T-cell (primary cell): ENCODE results near the gene MOB1A. TPM values are rescaled to one million over a fixed set of nuclear protein-coding genes. Genes with fewer than 3 reads are reported as not detected.
"Not testable (repeated sequence)": the region's sequence is repeated elsewhere in the genome, so short reads cannot be mapped to it uniquely, and the experiment has no call there.

Source experiments
- ATAC-seq, 4 experiments: fragments of 200-7000 bp in 3 of 4; fragments of 150-1000 bp in 1 of 4; cut with Tn5 transposase; replicated peaks in 1 of 4; 1 replicate in 3 of 4; 2 replicates in 1 of 4; pipeline ENCODE4 v1.10.0; 2021; ENCODE audit warnings: moderate library complexity in 3 of 4, mild to moderate bottlenecking in 2 of 4, moderate number of reproducible peaks in 1 of 4
- CTCF ChIA-PET, 2 donors: fragments of 300-600 bp; sonication (Branson Sonifier 250); formaldehyde crosslinking; loops; one replicate each; lab custom pipeline; 2022; ENCODE audit warnings: antibody characterized with exemption in 2 of 2; lab: Charles Lee
- POLR2A ChIA-PET, 2 donors: fragments of 300-600 bp; sonication (Branson Sonifier 250); formaldehyde crosslinking; loops; one replicate each; lab custom pipeline; 2022; ENCODE audit warnings: antibody characterized with exemption in 2 of 2; lab: Charles Lee
- DNase-seq, 35 experiments: peaks; one replicate each; pipeline versions ENCODE4 v3.0.0 to v3.0.0-alpha.2; 2013 to 2023
- H3K27ac ChIP-seq: one replicate; pipeline ENCODE4 v1.5.1; 2013; ENCODE audit warnings: low read length
- H3K27me3 ChIP-seq, 2 experiments: replicated peaks in 1 of 2; 1 replicate in 1 of 2; 2 replicates in 1 of 2; pipeline versions ENCODE4 v1.6.1 to v1.7.0; 2013; ENCODE audit warnings: low read length in 1 of 2, mixed read lengths in 1 of 2; ENCODE audit not compliant: control insufficient read depth in 2 of 2, insufficient read depth in 2 of 2; ENCODE audit errors: extremely low read depth in 1 of 2
- H3K36me3 ChIP-seq, 2 donors: 1 replicate in 1 of 2; 2 replicates in 1 of 2; pipeline versions ENCODE4 v1.6.1 to v1.7.0; 2013; ENCODE audit warnings: low read length in 1 of 2; ENCODE audit not compliant: control insufficient read depth in 2 of 2, insufficient read depth in 1 of 2; ENCODE audit errors: extremely low read depth in 1 of 2
- H3K4me1 ChIP-seq, 2 experiments: 1 replicate in 1 of 2; 2 replicates in 1 of 2; pipeline versions ENCODE4 v1.6.1 to v1.7.0; 2013; ENCODE audit warnings: low read length in 2 of 2, mixed read lengths in 1 of 2; ENCODE audit not compliant: insufficient read depth in 2 of 2, control insufficient read depth in 1 of 2; ENCODE audit errors: extremely low read depth in 1 of 2
- H3K4me3 ChIP-seq, 2 donors: 1 replicate in 1 of 2; 2 replicates in 1 of 2; pipeline versions ENCODE4 v1.5.1 to v1.7.0; 2013; ENCODE audit warnings: mild to moderate bottlenecking in 2 of 2, low read length in 1 of 2, moderate library complexity in 1 of 2; ENCODE audit not compliant: control insufficient read depth in 1 of 2; ENCODE audit errors: extremely low read depth in 1 of 2
- H3K9me3 ChIP-seq: 2 replicates; pipeline ENCODE4 v1.7.0; 2013
- H3K27ac Mint-ChIP-seq, 2 donors: one replicate each; pipeline ENCODE4 v1.8.0; 2020 to 2021; ENCODE audit warnings: mild to moderate bottlenecking in 2 of 2, mixed read lengths in 2 of 2
- H3K27me3 Mint-ChIP-seq, 2 donors: one replicate each; pipeline ENCODE4 v1.8.0; 2021 to 2022; ENCODE audit warnings: mixed read lengths in 2 of 2
- H3K36me3 Mint-ChIP-seq: one replicate; pipeline ENCODE4 v1.8.0; 2021; ENCODE audit warnings: mixed read lengths
- H3K4me1 Mint-ChIP-seq, 3 donors: one replicate each; pipeline ENCODE4 v1.8.0; 2020 to 2022; ENCODE audit warnings: mixed read lengths in 3 of 3, mild to moderate bottlenecking in 1 of 3
- H3K4me3 Mint-ChIP-seq, 3 donors: one replicate each; pipeline ENCODE4 v1.8.0; 2020 to 2022; ENCODE audit warnings: mild to moderate bottlenecking in 3 of 3, mixed read lengths in 3 of 3, moderate library complexity in 3 of 3
- H3K9me3 Mint-ChIP-seq, 3 donors: one replicate each; pipeline ENCODE4 v1.8.0; 2020 to 2022; ENCODE audit warnings: mixed read lengths in 3 of 3
- WGBS: methylation state at CpG from one replicate; pipeline ENCODE4 v1.1.5; 2013; ENCODE audit warnings: missing lambda C conversion rate; ENCODE audit not compliant: insufficient coverage; 5-methylcytosine and 5-hydroxymethylcytosine counted together
- total RNA-seq, 35 experiments: library from RNA in 6 of 35; stranded (reverse) in 6 of 35; fragments of 120-200 nt in 1 of 35; gene quantifications; one replicate each; pipeline versions ENCODE4 v1.2.1 to v1.2.4 and lab custom pipeline; 2013 to 2026

Gene MOB1A
- total RNA-seq, 5 donors from 2014 or later (not counting 1 experiment from before 2014, with no cell fraction given), result 131 to 156 (median 138) TPM

DNA sequence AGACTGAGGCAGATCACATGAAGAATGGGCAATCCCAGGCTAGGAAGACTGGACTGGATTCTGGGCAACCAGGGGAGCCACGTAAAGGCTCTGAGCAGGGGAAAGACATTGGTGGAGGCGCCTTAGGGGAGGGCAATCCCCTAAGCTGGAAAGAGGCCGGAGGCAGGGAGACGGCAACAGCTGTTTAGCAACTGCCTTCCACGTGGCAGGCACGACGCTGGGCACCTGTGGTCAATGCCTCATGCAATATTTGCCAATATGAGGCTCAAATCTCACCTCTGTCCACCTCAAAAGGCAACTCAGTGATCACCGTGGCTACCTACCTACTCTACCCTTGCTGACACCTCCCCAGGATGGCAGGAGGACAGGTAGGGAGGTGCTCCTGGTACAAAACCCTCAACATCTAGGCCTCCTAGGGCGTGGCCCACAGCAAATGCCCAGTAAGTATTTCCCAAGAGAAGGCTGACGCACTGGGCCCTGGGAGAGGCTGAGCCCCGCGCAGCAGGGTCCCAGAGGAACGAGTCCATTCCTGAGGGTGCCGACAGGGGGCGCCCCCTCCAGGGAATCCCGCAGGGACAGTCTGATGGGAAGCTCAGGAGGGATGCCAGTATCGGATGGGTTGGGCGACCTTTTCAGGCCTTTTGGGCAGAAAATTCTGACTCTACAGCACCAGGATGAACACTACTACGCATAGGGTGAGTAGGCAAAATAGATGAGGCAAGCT, 39.9 kb downstream of the MOB1A start:
- Mint-ChIP-seq H3K27ac (no peak overlapping the region), H3K4me3 (no peak overlapping the region), H3K27me3 (no peaks in the 10 kb centered on the region), H3K4me1 (peaks cover 0 to 7% (median 0%) of the 10 kb centered on the region in 3 donors), H3K36me3 (peaks cover 32% of the 10 kb centered on the region), H3K9me3 (no peaks in the 10 kb centered on the region)
- no peak for ATAC-seq
- no peaks in the 10 kb centered on the region for H3K9me3 ChIP-seq
- peaks cover 2 to 34% of the 10 kb centered on the region in 2 donors for H3K36me3 ChIP-seq
- no peak for DNase-seq
- H3K4me1 ChIP-seq, result no peaks in the 10 kb centered on the region
- ChIA-PET POLR2A (no interaction called here), CTCF (interaction anchor here (0.6 to 1.1 kb wide), 2 partner anchors 63 to 698 kb away, joined by 3 to 6 read pairs; no protein-coding TSS in a partner anchor)
- H3K27ac ChIP-seq, result no peak overlapping the region
- H3K4me3 ChIP-seq, result no peak overlapping the region
- peaks cover 0 to 3% of the 10 kb centered on the region in 2 experiments for H3K27me3 ChIP-seq
- 98% methylated on average over 18 of the region's 19 CpGs for WGBS

GRCh38 chr2:74137651-74138599, 40.8 kb downstream of the MOB1A start:
- Mint-ChIP-seq H3K4me1 (peaks cover 0 to 7% (median 0%) of the 10 kb centered on the region in 3 donors), H3K36me3 (peaks cover 36% of the 10 kb centered on the region), H3K27ac (no peak overlapping the region), H3K9me3 (no peaks in the 10 kb centered on the region), H3K27me3 (no peaks in the 10 kb centered on the region), H3K4me3 (no peak overlapping the region)
- peaks cover 0 to 3% of the 10 kb centered on the region in 2 experiments for H3K27me3 ChIP-seq
- peaks cover 2 to 34% of the 10 kb centered on the region in 2 donors for H3K36me3 ChIP-seq
- no peak for ATAC-seq
- CTCF ChIA-PET, result interaction anchor here (0.5 to 1.1 kb wide), 2 partner anchors 12 to 62 kb away, joined by 3 to 5 read pairs; no protein-coding TSS in a partner anchor
- H3K4me3 ChIP-seq, result no peak overlapping the region
- no peak overlapping the region for H3K27ac ChIP-seq
- H3K4me1 ChIP-seq, result no peaks in the 10 kb centered on the region
- DNase-seq, result no peak
- WGBS, result 94% methylated on average over 8 of the region's 11 CpGs
- POLR2A ChIA-PET, result no interaction called here
- H3K9me3 ChIP-seq, result no peaks in the 10 kb centered on the region

- H3K4me1 Mint-ChIP-seq, result no peaks in the 10 kb centered on the region
- DNase-seq (no peak), ATAC-seq (no peak)
- no peaks in the 10 kb centered on the region for H3K9me3 Mint-ChIP-seq
- peaks cover 13% of the 10 kb centered on the region for H3K36me3 Mint-ChIP-seq
- peaks cover 0 to 4% of the 10 kb centered on the region in 2 donors for H3K27me3 Mint-ChIP-seq
- no peak overlapping the region for H3K4me3 ChIP-seq
- H3K36me3 ChIP-seq, result peaks cover 0 to 14% of the 10 kb centered on the region in 2 donors
- no peaks in the 10 kb centered on the region for H3K4me1 ChIP-seq
- H3K27ac ChIP-seq, result no peak overlapping the region
- WGBS, result 75% methylated on average over 2 of the region's 5 CpGs
- ChIA-PET POLR2A (no interaction called here), CTCF (no interaction called here)
- peaks cover 0 to 26% of the 10 kb centered on the region in 2 experiments for H3K27me3 ChIP-seq
- H3K9me3 ChIP-seq, result no peaks in the 10 kb centered on the region
- no peak overlapping the region for H3K27ac Mint-ChIP-seq
- H3K4me3 Mint-ChIP-seq, result no peak overlapping the region
Measured at GRCh38 chr2:74131901-74132300, 46.8 kb downstream of the MOB1A start.

DNA sequence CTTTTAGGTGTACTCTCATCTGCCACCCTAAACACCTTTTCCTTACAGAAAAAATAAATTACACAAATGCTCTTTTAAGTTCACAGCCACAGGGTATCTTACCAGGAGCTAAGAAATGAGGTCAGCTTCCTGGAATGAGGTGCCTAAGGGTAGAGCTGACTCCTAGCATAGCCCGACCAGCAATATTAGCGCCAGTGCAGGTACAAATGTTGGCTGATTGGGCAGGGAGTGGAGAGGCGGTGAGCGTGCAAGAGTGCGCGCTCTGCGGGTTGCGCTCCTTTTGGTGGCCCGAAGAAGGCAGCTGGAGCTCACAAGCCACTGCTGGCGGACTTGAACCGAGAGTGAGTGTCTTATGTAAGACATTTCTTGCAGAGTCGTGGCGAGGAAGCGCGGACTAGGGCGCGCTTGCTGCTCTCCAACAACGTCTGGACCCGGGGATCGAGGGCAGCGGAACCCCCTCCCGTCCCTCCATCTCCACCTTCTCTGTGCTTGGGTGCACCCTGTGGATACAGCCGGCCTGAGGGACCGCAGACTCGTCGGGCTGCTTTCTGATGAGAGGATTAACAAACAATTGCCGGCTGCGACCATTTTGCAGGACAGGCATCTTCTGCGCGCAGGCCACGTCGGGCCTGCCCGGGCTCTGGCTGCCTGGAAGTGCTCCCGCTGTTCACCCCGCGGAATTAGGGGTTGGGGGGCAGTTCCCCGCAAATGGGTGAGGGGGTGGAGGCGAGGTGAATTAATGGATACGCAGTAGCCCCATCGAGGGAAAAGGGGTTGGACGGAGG, 48.3 kb downstream of the MOB1A start:
- Histone ChIP-seq H3K27ac (no peak overlapping the region), H3K27me3 (peaks cover 0 to 26% of the 10 kb centered on the region in 2 experiments), H3K36me3 (peaks cover 0 to 14% of the 10 kb centered on the region in 2 donors), H3K9me3 (no peaks in the 10 kb centered on the region), H3K4me1 (no peaks in the 10 kb centered on the region), H3K4me3 (no peak overlapping the region)
- ATAC-seq, result no peak
- no peak overlapping the region for H3K27ac Mint-ChIP-seq
- no peaks in the 10 kb centered on the region for H3K9me3 Mint-ChIP-seq
- peaks cover 0 to 4% of the 10 kb centered on the region in 2 donors for H3K27me3 Mint-ChIP-seq
- ChIA-PET POLR2A (no interaction called here), CTCF (no interaction called here)
- no peaks in the 10 kb centered on the region for H3K4me1 Mint-ChIP-seq
- no peak overlapping the region for H3K4me3 Mint-ChIP-seq
- H3K36me3 Mint-ChIP-seq, result peaks cover 13% of the 10 kb centered on the region
- WGBS, result 59% methylated on average over 39 of the region's 41 CpGs
- no peak for DNase-seq

DNA sequence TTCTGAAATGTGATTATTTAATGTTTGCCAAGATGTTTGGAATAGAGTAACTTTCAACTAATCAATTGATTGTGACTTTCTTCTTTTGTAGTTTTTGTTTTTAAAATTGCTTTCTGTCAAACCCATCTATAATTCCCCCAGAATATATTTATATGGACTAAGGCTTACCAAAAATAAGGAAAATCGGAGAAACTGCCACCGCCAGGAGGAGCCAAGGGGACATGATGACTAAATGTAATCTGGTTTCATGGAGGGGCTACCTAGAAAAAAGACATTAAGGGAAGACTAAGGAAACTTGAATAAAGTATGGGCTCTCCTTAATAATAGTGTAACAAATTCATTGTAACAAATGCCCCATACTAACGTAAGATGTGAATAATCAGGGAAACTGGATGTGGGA, 50.5 kb downstream of the MOB1A start:
- H3K27ac Mint-ChIP-seq, result no peak overlapping the region
- DNase-seq, result no peak
- no peak overlapping the region for H3K4me3 ChIP-seq
- H3K27ac ChIP-seq, result no peak overlapping the region
- WGBS, result no CpG with 5 or more reads among the region's 3 CpGs
- H3K9me3 ChIP-seq, result no peaks in the 10 kb centered on the region
- peaks cover 0 to 4% of the 10 kb centered on the region in 2 donors for H3K27me3 Mint-ChIP-seq
- CTCF ChIA-PET, result interaction anchor here in 1 of 2 donors (0.6 kb wide), 1 partner anchor 191 kb away, joined by 3 read pairs; no protein-coding TSS in a partner anchor
- H3K9me3 Mint-ChIP-seq, result no peaks in the 10 kb centered on the region
- H3K36me3 ChIP-seq, result no peaks in the 10 kb centered on the region
- peaks cover 0 to 23% of the 10 kb centered on the region in 2 experiments for H3K27me3 ChIP-seq
- H3K4me3 Mint-ChIP-seq, result no peak overlapping the region
- no peak for ATAC-seq
- POLR2A ChIA-PET, result no interaction called here
- peaks cover 3% of the 10 kb centered on the region for H3K36me3 Mint-ChIP-seq
- H3K4me1 Mint-ChIP-seq, result no peaks in the 10 kb centered on the region
- H3K4me1 ChIP-seq, result no peaks in the 10 kb centered on the region

DNA sequence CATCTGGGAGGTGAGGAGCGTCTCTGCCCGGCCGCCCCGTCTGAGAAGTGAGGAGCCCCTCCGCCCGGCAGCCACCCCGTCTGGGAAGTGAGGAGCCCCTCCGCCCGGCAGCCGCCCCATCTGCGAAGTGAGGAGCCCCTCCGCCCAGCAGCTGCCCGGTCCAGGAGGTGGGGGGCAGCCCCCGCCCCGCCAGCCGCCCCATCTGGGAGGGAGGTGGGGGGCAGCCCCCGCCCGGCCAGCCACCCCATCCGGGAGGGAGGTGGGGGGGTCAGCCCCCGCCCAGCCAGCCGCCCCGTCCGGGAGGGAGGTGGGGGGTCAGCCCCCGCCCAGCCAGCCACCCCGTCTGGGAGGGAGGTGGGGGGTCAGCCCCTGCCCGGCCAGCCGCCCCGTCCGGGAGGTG, 54.7 kb downstream of the MOB1A start:
- H3K27me3 ChIP-seq, ATAC-seq, POLR2A ChIA-PET, H3K4me1 ChIP-seq, H3K36me3 Mint-ChIP-seq, DNase-seq, H3K4me1 Mint-ChIP-seq, H3K4me3 Mint-ChIP-seq, H3K36me3 ChIP-seq, CTCF ChIA-PET, H3K27ac Mint-ChIP-seq, H3K27me3 Mint-ChIP-seq, H3K9me3 ChIP-seq, H3K4me3 ChIP-seq, H3K27ac ChIP-seq: not testable (repeated sequence)
- H3K9me3 Mint-ChIP-seq, result peaks cover 10 to 19% (median 13%) of the 10 kb centered on the region in 3 donors
- WGBS, result 80% methylated on average over 1 of the region's 29 CpGs
